ENCODE data around the gene MORN1. TPM values are rescaled to one million over a fixed set of nuclear protein-coding genes. Genes with fewer than 3 reads are reported as not detected.

MORN1 gene
- total and polyA plus RNA-seq, 10 of the 15 experiments (the other 5 are each of a cell fraction or from before 2014, with no cell fraction given): 0.76 to 7.9 (median 5.5) TPM

- TF ChIP-seq EP300 (IDR thresholded peaks at IDR 0.05; ENCODE audit: borderline replicate concordance in 1 of 2, control insufficient read depth in 1 of 2, low read depth in 2 of 2, low read length in 2 of 2): no peak
- TF ChIP-seq ZNF207 (IDR thresholded peaks at IDR 0.05; ENCODE audit: borderline replicate concordance): no peak
- no peak for TF ChIP-seq POU2F2 (IDR thresholded peaks at IDR 0.05; ENCODE audit: borderline replicate concordance, low read depth, low read length)
Observed at GRCh38 chr1:2426540-2426939, 35.2 kb upstream of the MORN1 start (continued).

GRCh38 chr1:2425892-2426291 is 34.5 kb upstream of the MORN1 start:
- Histone ChIP-seq H3K36me3 (ENCODE audit: control insufficient read depth in 2 of 2, insufficient read depth in 2 of 2, low read length in 1 of 2) (no peaks in the 10 kb centered on the region), H3K27ac (ENCODE audit: control insufficient read depth, insufficient read depth) (no peak overlapping the region), H4K20me1 (ENCODE audit: control insufficient read depth, insufficient read depth) (no peaks in the 10 kb centered on the region), H3K4me3 (no peak overlapping the region), H3K79me2 (ENCODE audit: control insufficient read depth, insufficient read depth, low read length) (no peaks in the 10 kb centered on the region), H3K9ac (ENCODE audit: control insufficient read depth, insufficient read depth, low read length) (no peak overlapping the region), H2AFZ (ENCODE audit: control insufficient read depth, low read depth, low read length) (no peak overlapping the region), H3K4me2 (ENCODE audit: control insufficient read depth, insufficient read depth) (no peak overlapping the region), H3K9me3 (replicated peaks; ENCODE audit: control insufficient read depth, insufficient read depth, low read length) (peaks cover 6% of the 10 kb centered on the region; the same call in 1 of the 3 replicates), H3K27me3 (replicated peaks in 1 of 2; ENCODE audit: control insufficient read depth in 2 of 2, insufficient read depth in 2 of 2, low read length in 1 of 2) (no peaks in the 10 kb centered on the region), H3K4me1 (ENCODE audit: control insufficient read depth, insufficient read depth, low read length) (no peaks in the 10 kb centered on the region)
- in situ Hi-C loops (cut with MboI) (no loop called here), intact Hi-C loops (cut with micrococcal nuclease; ENCODE audit: unreplicated experiment) (no loop called here)
- ChIA-PET RAD21 (ENCODE audit: unreplicated experiment) (no interaction called here), POLR2A (no interaction called here), SMC1A (ENCODE audit: uncharacterized antibody, unreplicated experiment) (no interaction called here), CTCF (no interaction called here)
- TF ChIP-seq RFX5 (IDR thresholded peaks at IDR 0.05; ENCODE audit: low read depth, low read length) (no peak), SUPT20H (IDR thresholded peaks at IDR 0.05; ENCODE audit: borderline replicate concordance, control insufficient read depth, low read depth, low read length) (no peak), SREBF2 (IDR thresholded peaks at IDR 0.05; ENCODE audit: low read length) (no peak), IRF3 (IDR thresholded peaks at IDR 0.05) (no peak), NFYB (IDR thresholded peaks at IDR 0.05; ENCODE audit: insufficient read depth, low read depth, low read length) (no peak), JUNB (IDR thresholded peaks at IDR 0.05) (no peak)
- BruUV-seq (replicated peaks): no TSS peak
- WGBS (ENCODE audit: insufficient coverage, insufficient replicate concordance, low lambda C conversion rate, missing lambda C conversion rate): 51% methylated on average over 11 of the region's 11 CpGs
- ATAC-seq (no peak), FAIRE-seq (no peak), DNase-seq (ENCODE audit: low read depth, low spot score) (no peak)

Measured in GM12878 (cell line).